Measurements from ENCODE around the gene SNED1. TPM values are rescaled to one million over a fixed set of nuclear protein-coding genes. Genes with fewer than 3 reads are reported as not detected.

The SNED1 gene
- total and polyA plus RNA-seq, 9 of the 15 experiments (the other 6 are each of a cell fraction or from before 2014, with no cell fraction given), result 0.03 to 0.07 (median 0.05) TPM; not detected in 5

- TF ChIP-seq HMGXB4 (CRISPR knock-in tag; IDR thresholded peaks at IDR 0.05) (no peak), MAFK (IDR thresholded peaks at IDR 0.05; ENCODE audit: low read length) (no peak), ATF7 (IDR thresholded peaks at IDR 0.05) (no peak), POLR2B (IDR thresholded peaks at IDR 0.05; ENCODE audit: low read depth, partially characterized antibody) (no peak), SLC30A9 (CRISPR knock-in tag; IDR thresholded peaks at IDR 0.05) (no peak), NFYB (IDR thresholded peaks at IDR 0.05; ENCODE audit: extremely low read depth, insufficient read length) (no peak), JUND (IDR thresholded peaks at IDR 0.05; ENCODE audit: borderline replicate concordance, low read depth, low read length) (no peak), JUND (tag; IDR thresholded peaks at IDR 0.05; ENCODE audit: borderline replicate concordance, low read depth, low read length) (no peak), HMG20A (CRISPR knock-in tag; conservative IDR thresholded peaks at IDR 0.05) (no peak), BDP1 (IDR thresholded peaks at IDR 0.05; ENCODE audit: insufficient read depth, insufficient read length) (no peak), BRD4 (IDR thresholded peaks at IDR 0.05) (no peak)
- TF ChIP-seq, protein P1, sequence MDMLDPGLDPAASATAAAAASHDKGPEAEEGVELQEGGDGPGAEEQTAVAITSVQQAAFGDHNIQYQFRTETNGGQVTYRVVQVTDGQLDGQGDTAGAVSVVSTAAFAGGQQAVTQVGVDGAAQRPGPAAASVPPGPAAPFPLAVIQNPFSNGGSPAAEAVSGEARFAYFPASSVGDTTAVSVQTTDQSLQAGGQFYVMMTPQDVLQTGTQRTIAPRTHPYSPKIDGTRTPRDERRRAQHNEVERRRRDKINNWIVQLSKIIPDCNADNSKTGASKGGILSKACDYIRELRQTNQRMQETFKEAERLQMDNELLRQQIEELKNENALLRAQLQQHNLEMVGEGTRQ (CRISPR knock-in tag; IDR thresholded peaks at IDR 0.05), result no peak
Measured at GRCh38 chr2:241107031-241107783, 108.8 kb downstream of the SNED1 start (continued).
